Measurements from ENCODE around the gene ARFGEF2. TPM values are rescaled to one million over a fixed set of nuclear protein-coding genes. Genes with fewer than 3 reads are reported as not detected.

Gene ARFGEF2
- 10 to 100 TPM; 25.6 to 41.0 (median 33.5) TPM for total RNA-seq

- in situ Hi-C loops (cut with MboI; ENCODE audit: low sequenced_read_pairs in 4 of 4) (no loop called here), intact Hi-C loops (cut with DNase I; ENCODE audit: low total_unique reads) (no loop called here)
- TF ChIP-seq POLR2A (IDR thresholded peaks at IDR 0.05) (peak; percentile 95), CTCF (IDR thresholded peaks at IDR 0.05 in 4 of 5, conservative IDR thresholded peaks at IDR 0.05 in 1 of 5) (peak in 2 of 5 experiments; percentile 50 to 60)
- no peaks in the 10 kb centered on the region for H3K36me3 ChIP-seq
- H3K27me3 ChIP-seq: no peaks in the 10 kb centered on the region
- H3K4me3 ChIP-seq: peak within 1 kb of the TSS; percentile 80 to 93 (median 88)
- peak within 1 kb of the TSS; percentile 92 to 96 (median 94) for H3K27ac ChIP-seq
- peak; percentile 76 to 91 for DNase-seq
- H3K9me3 ChIP-seq: no peaks in the 10 kb centered on the region
- ATAC-seq: peak; percentile 95
- peaks cover 26 to 35% of the 10 kb centered on the region in 2 donors for H3K4me1 ChIP-seq
These were observed at the start of gene ARFGEF2 for GRCh38 chr20:48921168-48921882. ARFGEF2 (plus strand) TSS chr20:48921711; CDS start chr20:48921890, 179 bp downstream.

- ATAC-seq (no peak), DNase-seq (no peak)
- H3K9me3 ChIP-seq: no peaks in the 10 kb centered on the region
- intact Hi-C loops (cut with DNase I; ENCODE audit: low total_unique reads) (loop anchor here (2.0 kb wide), 1 partner anchor 13 kb away; no protein-coding TSS in a partner anchor), in situ Hi-C loops (cut with MboI; ENCODE audit: low sequenced_read_pairs in 4 of 4) (no loop called here)
- no peaks in the 10 kb centered on the region for H3K27me3 ChIP-seq
- TF ChIP-seq CTCF (IDR thresholded peaks at IDR 0.05 in 4 of 5, conservative IDR thresholded peaks at IDR 0.05 in 1 of 5) (no peak), POLR2A (IDR thresholded peaks at IDR 0.05) (no peak)
- H3K36me3 ChIP-seq: no peaks in the 10 kb centered on the region
- peaks cover 0 to 10% of the 10 kb centered on the region in 2 donors for H3K4me1 ChIP-seq
- no peak overlapping the region for H3K4me3 ChIP-seq
- H3K27ac ChIP-seq: no peak overlapping the region
These were observed 46.1 kb upstream of the ARFGEF2 start for GRCh38 chr20:48875233-48875913.

DNA sequence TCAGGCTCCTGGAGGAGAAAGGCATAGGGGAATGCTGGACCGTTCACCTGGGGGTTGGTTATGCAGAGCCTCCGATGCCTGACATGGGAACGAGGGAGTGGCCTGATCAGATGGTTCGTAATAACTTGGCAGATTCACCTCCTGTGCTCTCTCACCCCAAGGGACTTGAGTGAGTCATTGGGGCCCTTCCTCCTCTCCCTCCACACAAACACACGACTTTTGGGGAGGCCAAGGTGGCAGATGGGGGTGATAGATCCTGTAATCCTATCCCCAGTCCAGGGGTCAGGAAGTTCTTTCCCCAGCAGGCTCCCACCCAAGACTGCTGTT is 45.6 kb upstream of the ARFGEF2 start:
- Histone ChIP-seq H3K9me3 (no peaks in the 10 kb centered on the region), H3K4me3 (no peak overlapping the region), H3K27ac (no peak overlapping the region), H3K36me3 (no peaks in the 10 kb centered on the region), H3K27me3 (no peaks in the 10 kb centered on the region), H3K4me1 (peaks cover 0 to 10% of the 10 kb centered on the region in 2 donors)
- intact Hi-C loops (cut with DNase I; ENCODE audit: low total_unique reads): loop anchor here (2.0 kb wide), 1 partner anchor 13 kb away; no protein-coding TSS in a partner anchor
- in situ Hi-C loops (cut with MboI; ENCODE audit: low sequenced_read_pairs in 4 of 4): no loop called here
- DNase-seq (peak in 1 of 2 donors; percentile 34), ATAC-seq (peak in 1 of 2 donors; percentile 51)
- no peak for TF ChIP-seq POLR2A (IDR thresholded peaks at IDR 0.05)
- no peak for TF ChIP-seq CTCF (IDR thresholded peaks at IDR 0.05 in 4 of 5, conservative IDR thresholded peaks at IDR 0.05 in 1 of 5)

- H3K4me1 ChIP-seq: peaks cover 0 to 8% of the 10 kb centered on the region in 2 donors
- peak in 1 of 2 donors; percentile 43 for DNase-seq
- H3K36me3 ChIP-seq: no peaks in the 10 kb centered on the region
- in situ Hi-C loops (cut with MboI; ENCODE audit: low sequenced_read_pairs in 4 of 4) (no loop called here), intact Hi-C loops (cut with DNase I; ENCODE audit: low total_unique reads) (no loop called here)
- TF ChIP-seq CTCF (IDR thresholded peaks at IDR 0.05 in 4 of 5, conservative IDR thresholded peaks at IDR 0.05 in 1 of 5) (peak in 2 of 5 experiments; percentile 13 to 37), POLR2A (IDR thresholded peaks at IDR 0.05) (no peak)
- peak; percentile 68 for ATAC-seq
- no peaks in the 10 kb centered on the region for H3K9me3 ChIP-seq
- H3K4me3 ChIP-seq: no peak overlapping the region
- peak overlapping the region in 2 of 4 donors; percentile 2 to 41 for H3K27ac ChIP-seq
- H3K27me3 ChIP-seq: no peaks in the 10 kb centered on the region
These were observed 44.2 kb upstream of the ARFGEF2 start for GRCh38 chr20:48877304-48877703.

Measured in gastrocnemius medialis (tissue), 4 donors.